ENCODE data around the gene WDR86.

WDR86 gene

GRCh38 chr7:151378011-151378410 is 31.8 kb downstream of the WDR86 start:
- DNase-seq, result no peak

- no peak for DNase-seq
Observed at GRCh38 chr7:151377406-151377805, 32.4 kb downstream of the WDR86 start.

DNA sequence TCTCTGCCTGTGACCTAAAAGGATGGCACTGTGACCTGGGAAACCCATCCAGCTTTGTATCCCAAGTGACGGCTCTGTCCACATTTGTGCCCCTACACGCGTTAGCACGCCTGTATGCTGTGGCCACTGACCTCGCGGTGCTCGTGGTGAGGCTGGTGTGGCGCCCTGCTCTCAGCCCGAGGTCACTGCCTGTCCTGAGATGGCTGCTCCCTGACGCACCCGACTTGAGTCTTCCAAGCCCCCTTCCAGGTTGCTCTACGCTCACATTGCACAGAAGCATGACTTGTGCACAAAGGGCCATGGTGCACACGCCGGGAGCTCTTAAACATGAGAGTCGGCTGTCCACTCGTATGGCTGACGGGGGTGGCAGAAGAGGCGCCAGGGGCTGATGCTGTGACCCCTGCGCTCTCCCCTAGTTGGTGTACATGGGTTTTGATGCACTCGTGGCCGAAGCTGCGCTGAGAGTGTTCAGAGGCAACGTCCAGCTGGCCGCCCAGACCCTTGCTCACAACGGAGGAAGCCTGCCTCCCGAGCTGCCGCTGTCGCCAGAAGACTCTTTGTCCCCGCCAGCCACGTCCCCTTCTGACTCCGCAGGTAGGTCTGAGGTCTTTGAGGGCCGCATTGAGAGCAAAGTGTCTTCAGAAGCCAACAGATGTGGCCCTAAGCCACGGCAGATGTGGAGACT is 33.5 kb downstream of the WDR86 start:
- peak; percentile 50 for DNase-seq

DNA sequence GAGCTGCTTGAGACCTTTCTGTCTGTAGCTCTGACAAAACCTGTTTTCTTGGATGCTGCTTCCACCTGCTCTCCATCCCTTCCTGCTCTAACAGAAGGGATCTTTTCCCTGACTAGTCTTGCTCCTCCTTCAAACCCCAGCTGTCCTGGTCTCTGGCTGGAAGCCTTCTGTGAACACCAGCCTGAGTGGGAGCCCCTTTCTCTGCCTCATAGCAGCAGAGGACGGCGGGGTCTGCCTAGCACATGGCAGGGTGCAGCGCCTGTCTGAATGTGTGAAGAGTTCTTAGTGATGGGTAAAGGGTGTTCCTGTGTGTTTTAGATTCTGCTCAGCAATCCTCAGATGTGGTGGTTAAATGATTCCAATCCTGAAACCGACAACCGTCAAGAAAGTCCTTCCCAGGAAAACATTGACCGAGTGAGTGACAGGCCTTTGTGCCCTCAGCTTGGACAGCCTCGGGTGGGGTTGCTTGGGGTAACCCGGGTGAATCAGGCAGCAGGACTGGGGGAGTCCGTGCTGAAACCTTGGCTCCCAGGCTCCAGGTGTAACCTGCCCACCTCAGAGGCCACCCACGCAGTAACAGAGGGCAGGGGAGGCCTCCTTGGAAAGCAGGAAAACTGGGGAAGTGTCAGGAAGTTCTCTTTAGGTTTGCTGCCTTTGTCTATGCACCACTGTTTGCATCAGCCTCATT is 34.2 kb downstream of the WDR86 start:
- DNase-seq, result no peak

DNA sequence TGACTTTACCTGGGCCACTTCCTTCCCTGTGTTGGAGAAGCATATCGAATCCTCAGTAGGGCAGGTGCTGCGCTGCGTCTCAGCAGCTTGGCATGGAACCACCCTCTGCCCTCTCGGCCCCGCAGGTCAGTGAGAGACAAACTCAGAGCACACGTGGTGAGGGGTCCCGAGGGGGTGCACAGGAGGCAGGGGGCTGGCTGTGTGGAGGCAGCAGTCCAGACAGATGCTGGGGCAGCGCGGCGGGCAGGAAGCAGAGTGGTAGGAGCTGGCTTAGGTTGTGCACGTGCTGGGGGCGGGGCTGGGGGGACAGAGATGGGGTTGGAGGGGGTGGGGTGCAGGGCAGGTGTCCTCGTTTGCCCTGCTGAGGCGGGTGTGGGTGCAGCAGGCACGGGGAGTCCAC is 35.1 kb downstream of the WDR86 start:
- peak; percentile 46 for DNase-seq

- peak; percentile 57 for DNase-seq
Observed at GRCh38 chr7:151374139-151374538, 35.7 kb downstream of the WDR86 start.

GRCh38 chr7:151373599-151373998 is 36.2 kb downstream of the WDR86 start:
- DNase-seq, result no peak

- DNase-seq, result no peak
Observed at GRCh38 chr7:151372612-151373265, 37.1 kb downstream of the WDR86 start.

- no peak for DNase-seq
Observed at GRCh38 chr7:151371266-151371665, 38.6 kb downstream of the WDR86 start.

GRCh38 chr7:151368136-151368571 is 41.7 kb downstream of the WDR86 start:
- peak; percentile 90 for DNase-seq

DNA sequence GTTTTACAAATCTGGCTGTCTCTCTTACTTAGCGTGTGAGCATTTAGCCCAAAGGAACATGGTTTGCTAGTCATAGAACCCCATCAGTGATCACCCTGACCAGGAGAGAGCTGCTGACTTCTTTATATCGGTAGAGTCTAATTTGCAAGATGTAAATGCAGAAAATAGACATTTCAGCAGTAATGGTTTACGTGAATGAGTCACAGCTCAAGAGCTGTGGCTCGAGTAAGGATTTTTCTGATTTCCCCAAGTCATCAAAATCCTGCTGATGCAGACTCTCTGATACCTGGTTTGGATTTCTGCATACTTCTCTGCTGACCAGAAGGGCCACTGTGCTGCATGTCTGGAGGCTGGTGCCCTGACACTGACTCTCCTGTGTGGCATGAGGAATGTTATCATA is 42.6 kb downstream of the WDR86 start:
- DNase-seq, result no peak

DNA sequence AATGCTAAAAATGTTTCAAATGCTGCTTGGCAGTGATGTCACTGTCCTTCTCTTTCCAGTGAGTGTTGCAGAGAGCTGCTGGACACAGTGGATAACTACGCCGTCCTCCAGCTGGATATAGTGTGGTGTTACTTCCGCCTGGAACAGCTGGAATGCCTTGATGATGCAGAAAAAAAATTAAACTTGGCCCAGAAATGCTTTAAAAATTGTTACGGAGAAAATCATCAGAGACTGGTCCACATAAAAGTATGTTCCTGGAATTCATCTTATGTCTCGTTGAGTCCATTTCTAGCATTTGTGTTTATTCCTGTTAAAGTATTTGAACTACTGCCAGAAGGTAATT is 43.0 kb downstream of the WDR86 start:
- DNase-seq, result no peak

- DNase-seq, result no peak
Observed at GRCh38 chr7:151366166-151366879, 43.5 kb downstream of the WDR86 start.

- DNase-seq, result no peak
Observed at GRCh38 chr7:151363182-151363581, 46.7 kb downstream of the WDR86 start.

- DNase-seq, result no peak
Observed at GRCh38 chr7:151361193-151361959, 48.5 kb downstream of the WDR86 start.

GRCh38 chr7:151352512-151352911 is 57.3 kb downstream of the WDR86 start:
- DNase-seq, result no peak

GRCh38 chr7:151351967-151352366 is 57.9 kb downstream of the WDR86 start:
- peak; percentile 84 for DNase-seq

DNA sequence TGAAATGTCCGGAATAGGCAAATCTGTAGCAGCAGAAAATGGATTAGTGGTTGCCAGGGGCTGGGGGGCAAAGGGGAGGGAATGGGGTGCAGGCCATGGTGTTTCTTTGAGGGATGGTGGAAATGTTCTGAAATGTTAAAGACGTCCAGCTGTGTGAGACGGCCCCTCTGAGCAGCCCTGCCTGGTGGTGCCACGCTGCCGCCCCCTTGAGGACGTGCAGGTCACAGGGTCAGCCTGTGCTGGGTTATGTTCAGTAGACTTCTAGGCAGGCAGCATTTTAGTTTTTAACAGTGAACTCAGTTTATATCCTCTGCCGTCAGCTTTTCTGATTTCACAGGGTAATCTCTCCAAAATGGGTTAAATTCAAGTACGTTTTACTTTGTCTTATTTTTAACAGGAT is 58.8 kb downstream of the WDR86 start:
- peak; percentile 80 for DNase-seq

DNA sequence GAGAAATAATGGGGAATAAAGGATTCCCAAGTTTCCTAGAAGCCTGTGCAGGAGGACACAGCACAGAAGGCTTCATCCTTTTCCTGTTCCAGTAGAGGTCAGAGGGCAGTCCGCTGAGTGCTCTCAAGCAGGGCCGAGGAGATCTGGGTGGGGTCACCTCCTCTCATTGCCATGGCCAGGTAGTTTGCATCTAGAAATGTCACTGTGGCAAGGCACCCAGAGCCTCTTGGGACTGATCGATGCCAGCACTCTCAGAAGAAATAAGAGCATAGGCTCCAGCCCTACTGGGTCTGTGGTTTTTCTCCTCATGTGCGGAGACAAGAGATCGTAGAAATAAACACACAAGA is 60.4 kb downstream of the WDR86 start:
- no peak for DNase-seq

- no peak for DNase-seq
Observed at GRCh38 chr7:151348970-151349369, 60.9 kb downstream of the WDR86 start.

- DNase-seq, result no peak
Observed at GRCh38 chr7:151347200-151347599, 62.6 kb downstream of the WDR86 start.

DNA sequence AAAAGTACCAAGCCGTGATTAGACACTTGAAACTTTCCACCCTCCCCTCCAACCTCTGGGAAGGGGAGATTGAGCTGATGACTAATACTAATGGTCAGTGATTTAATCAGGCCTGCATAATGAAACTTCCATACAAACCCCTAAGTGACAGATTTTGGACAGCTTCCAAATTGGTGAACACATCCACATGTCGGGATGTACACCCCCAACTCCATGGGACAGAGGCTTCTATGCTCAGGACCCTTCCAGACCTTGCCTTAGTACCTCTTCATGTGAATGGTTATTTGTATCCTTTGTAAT is 63.4 kb downstream of the WDR86 start:
- no peak for DNase-seq

Measured in activated effector memory CD4-positive, alpha-beta T cell treated with anti-CD3 and anti-CD28 coated beads, Interleukin-2, amount 50 U/mL, for 16 hours (primary cell).